OCI-LY1 (cell line): Measurements from ENCODE around the gene TMEM240.

Experiments used
- H2AFZ ChIP-seq: fragments of 200-600 bp; sonication (generic), shearing (Covaris generic); 2 replicates; pipeline ENCODE4 v1.6.0; 2014; ENCODE audit warnings: antibody characterized with exemption, mild to moderate bottlenecking, low read length
- H3F3A ChIP-seq: fragments of 200-600 bp; sonication (generic), shearing (Covaris generic); 2 replicates; pipeline ENCODE4 v1.6.0; 2014; ENCODE audit warnings: mild to moderate bottlenecking, antibody characterized with exemption, low read length, moderate library complexity; ENCODE audit not compliant: insufficient read depth
- H3K27ac ChIP-seq: fragments of 200-600 bp; sonication (generic); 2 replicates; pipeline ENCODE4 v1.5.1; 2014; ENCODE audit warnings: low read length, mixed run types, mild to moderate bottlenecking, low read depth; ENCODE audit not compliant: poor library complexity, severe bottlenecking
- H3K27me3 ChIP-seq: fragments of 200-600 bp; sonication (generic); 2 replicates; pipeline ENCODE4 v1.6.0; 2014; ENCODE audit warnings: antibody characterized with exemption, mild to moderate bottlenecking, low read length, moderate library complexity; ENCODE audit not compliant: insufficient read depth
- H3K36me3 ChIP-seq: fragments of 200-600 bp; sonication (generic); 2 replicates; pipeline ENCODE4 v1.6.1; 2014; ENCODE audit warnings: mild to moderate bottlenecking, antibody characterized with exemption, low read length, moderate library complexity, mixed read lengths; ENCODE audit not compliant: insufficient read depth
- H3K4me1 ChIP-seq: fragments of 200-600 bp; sonication (generic); 2 replicates; pipeline ENCODE4 v1.5.1; 2014; ENCODE audit warnings: mild to moderate bottlenecking, low read length, moderate library complexity; ENCODE audit not compliant: insufficient read depth, severe bottlenecking
- H3K4me2 ChIP-seq: fragments of 200-600 bp; sonication (generic), shearing (Covaris generic); 2 replicates; pipeline ENCODE4 v1.6.1; 2014; ENCODE audit warnings: low read length
- H3K4me3 ChIP-seq: fragments of 200-600 bp; sonication (generic); 2 replicates; pipeline ENCODE4 v1.5.1; 2014; ENCODE audit warnings: low read length, low read depth, mild to moderate bottlenecking, mixed read lengths; ENCODE audit not compliant: poor library complexity, severe bottlenecking
- H3K79me2 ChIP-seq: fragments of 200-600 bp; shearing (Covaris generic); 2 replicates; pipeline ENCODE4 v1.6.1; 2016; ENCODE audit warnings: mixed run types, low read length, mixed read lengths; ENCODE audit not compliant: insufficient read depth
- H3K9ac ChIP-seq: fragments of 200-600 bp; sonication (generic), shearing (Covaris generic); 2 replicates; pipeline ENCODE4 v1.6.1; 2014; ENCODE audit warnings: mild to moderate bottlenecking, low read length, mixed read lengths
- H3K9me2 ChIP-seq: fragments of 200-600 bp; sonication (generic), shearing (Covaris generic); 2 replicates; pipeline ENCODE4 v1.6.1; 2014; ENCODE audit warnings: low read depth, mild to moderate bottlenecking, low read length, mixed read lengths
- H3K9me3 ChIP-seq: fragments of 200-600 bp; shearing (Covaris generic); 2 replicates; pipeline ENCODE4 v1.6.1; 2014; ENCODE audit warnings: low read length, mixed read lengths
- H4K20me1 ChIP-seq: fragments of 200-600 bp; sonication (generic), shearing (Covaris generic); 2 replicates; pipeline ENCODE4 v1.6.0; 2016; ENCODE audit warnings: mild to moderate bottlenecking, low read length; ENCODE audit not compliant: insufficient read depth
- CTCF ChIP-seq: fragments of 200-600 bp; sonication (generic), shearing (Covaris generic); IDR thresholded peaks from 2 replicates; pipeline ENCODE4 v1.5.1; 2017; ENCODE audit warnings: mild to moderate bottlenecking, antibody characterized with exemption, low read length, moderate library complexity, mixed read lengths
- EZH2 ChIP-seq: fragments of 200-600 bp; sonication (generic), shearing (Covaris generic); IDR thresholded peaks from 2 replicates; pipeline ENCODE4 v1.8.0; 2017; ENCODE audit warnings: borderline replicate concordance, mixed run types, mild to moderate bottlenecking, antibody characterized with exemption, low read length, moderate library complexity, mixed read lengths

TMEM240 gene

GRCh38 chr1:1550591-1551432, 10.4 kb upstream of the TMEM240 start:
- Histone ChIP-seq H3K9me3 (no peaks in the 10 kb centered on the region), H3K27me3 (no peaks in the 10 kb centered on the region), H3K4me2 (no peak overlapping the region), H3K4me3 (no peak overlapping the region), H3K9ac (no peak overlapping the region), H3K36me3 (no peaks in the 10 kb centered on the region; the same call in 1 of the 2 replicates), H2AFZ (no peak overlapping the region), H3K27ac (no peak overlapping the region), H3K79me2 (no peaks in the 10 kb centered on the region), H3K4me1 (no peaks in the 10 kb centered on the region), H3F3A (no peaks in the 10 kb centered on the region), H4K20me1 (no peaks in the 10 kb centered on the region), H3K9me2 (no peaks in the 10 kb centered on the region)
- no peak for TF ChIP-seq EZH2
- TF ChIP-seq CTCF, result no peak

DNA sequence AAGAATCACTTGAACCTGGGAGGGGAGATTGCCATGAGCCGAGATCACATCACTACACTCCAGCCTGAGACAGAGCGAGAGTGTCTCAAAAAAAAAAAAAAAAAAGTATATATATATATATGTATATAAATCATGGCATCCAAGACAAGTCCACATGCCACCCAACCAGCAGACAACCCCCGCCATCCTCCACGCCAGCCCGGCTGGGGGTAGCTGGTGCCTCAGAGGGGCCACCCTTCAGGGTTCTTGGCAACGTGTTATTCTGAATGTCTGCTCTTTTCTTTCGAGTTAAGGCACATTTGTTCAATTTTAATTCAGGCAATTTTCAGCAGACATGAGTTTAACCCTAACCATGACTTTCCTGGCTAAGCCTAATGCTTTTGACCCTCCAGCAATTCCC, 9.7 kb upstream of the TMEM240 start:
- TF ChIP-seq EZH2 (no peak), CTCF (no peak)
- no peak overlapping the region for H3K9ac ChIP-seq
- H3K27me3 ChIP-seq, result no peaks in the 10 kb centered on the region
- no peaks in the 10 kb centered on the region; the same call in 1 of the 2 replicates for H3K36me3 ChIP-seq
- H3K9me3 ChIP-seq, result no peaks in the 10 kb centered on the region
- no peaks in the 10 kb centered on the region for H4K20me1 ChIP-seq
- H3F3A ChIP-seq, result no peaks in the 10 kb centered on the region
- no peak overlapping the region for H3K4me3 ChIP-seq
- no peak overlapping the region for H3K4me2 ChIP-seq
- H3K9me2 ChIP-seq, result no peaks in the 10 kb centered on the region
- no peaks in the 10 kb centered on the region for H3K79me2 ChIP-seq
- no peak overlapping the region for H2AFZ ChIP-seq
- no peak overlapping the region for H3K27ac ChIP-seq
- no peaks in the 10 kb centered on the region for H3K4me1 ChIP-seq

DNA sequence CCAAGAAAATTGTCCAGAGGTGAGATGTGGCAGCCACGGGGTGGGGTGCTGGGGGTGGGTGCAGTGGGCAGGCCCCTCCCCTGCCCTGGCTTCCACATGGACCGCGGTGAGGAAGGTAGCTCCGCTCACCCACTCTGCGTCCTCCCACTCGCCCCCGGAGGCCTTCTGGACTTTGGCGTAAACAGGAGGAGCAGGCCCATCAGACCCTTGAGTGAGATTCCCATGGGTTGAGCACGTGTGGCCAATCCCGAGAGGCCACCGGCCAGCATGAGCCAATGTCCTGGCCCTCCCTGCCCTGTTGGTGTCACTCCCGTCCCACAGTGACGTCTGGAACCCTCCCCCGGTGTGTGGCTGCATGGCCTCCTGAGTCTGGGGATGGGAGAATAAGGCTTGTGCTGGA, 8.2 kb upstream of the TMEM240 start:
- Histone ChIP-seq H3K9me3 (no peaks in the 10 kb centered on the region), H4K20me1 (no peaks in the 10 kb centered on the region), H2AFZ (no peak overlapping the region), H3K4me1 (no peaks in the 10 kb centered on the region), H3K79me2 (no peaks in the 10 kb centered on the region), H3K27ac (no peak overlapping the region), H3F3A (no peaks in the 10 kb centered on the region), H3K36me3 (peaks cover 2% of the 10 kb centered on the region; the same call in 1 of the 2 replicates), H3K27me3 (no peaks in the 10 kb centered on the region), H3K4me2 (no peak overlapping the region), H3K9me2 (no peaks in the 10 kb centered on the region), H3K9ac (no peak overlapping the region), H3K4me3 (no peak overlapping the region)
- TF ChIP-seq EZH2, result no peak
- TF ChIP-seq CTCF, result no peak
